ENCODE data around the gene ROR2. TPM values are rescaled to one million over a fixed set of nuclear protein-coding genes. Genes with fewer than 3 reads are reported as not detected.

ROR2 gene
- total RNA-seq, 2 experiments from 2014 or later = not detected

GRCh38 chr9:91899219-91899563 is 50.8 kb downstream of the ROR2 start:
- Mint-ChIP-seq H3K36me3 (ENCODE audit: low read depth) (no peaks in the 10 kb centered on the region), H3K27ac (no peak overlapping the region), H3K27me3 (peaks cover 34% of the 10 kb centered on the region), H3K9me3 (no peaks in the 10 kb centered on the region), H3K4me3 (no peak overlapping the region), H3K4me1 (ENCODE audit: low read depth) (no peaks in the 10 kb centered on the region)
- H3K4me1 ChIP-seq (ENCODE audit: insufficient read depth, low read length) = no peaks in the 10 kb centered on the region
- no peak for ATAC-seq (ENCODE audit: poor library complexity)
- peaks cover under 1 to 2% of the 10 kb centered on the region in 2 experiments for H3K27me3 ChIP-seq (ENCODE audit: control insufficient read depth in 1 of 2, insufficient read depth in 2 of 2, low read length in 2 of 2)
- H3K4me3 ChIP-seq (ENCODE audit: low read length) = no peak overlapping the region
- intact Hi-C loops (cut with DNase I, micrococcal nuclease) = no loop called here
- no peaks in the 10 kb centered on the region for H3K36me3 ChIP-seq (ENCODE audit: insufficient read depth, low read length)
- ChIA-PET POLR2A (no interaction called here), CTCF (no interaction called here)
- DNase-seq = no peak
- peaks cover 0 to under 1% of the 10 kb centered on the region in 2 experiments for H3K9me3 ChIP-seq (ENCODE audit: control insufficient read depth in 1 of 2, insufficient read depth in 1 of 2, low read length in 2 of 2)
- TF ChIP-seq CTCF (IDR thresholded peaks at IDR 0.05) = no peak
- no peak overlapping the region for H3K27ac ChIP-seq (ENCODE audit: low read depth in 1 of 2, low read length in 2 of 2)

GRCh38 chr9:91898451-91899218 is 51.4 kb downstream of the ROR2 start:
- Mint-ChIP-seq H3K4me1 (ENCODE audit: low read depth) (no peaks in the 10 kb centered on the region), H3K27ac (no peak overlapping the region), H3K9me3 (no peaks in the 10 kb centered on the region), H3K36me3 (ENCODE audit: low read depth) (no peaks in the 10 kb centered on the region), H3K4me3 (no peak overlapping the region), H3K27me3 (peaks cover 39% of the 10 kb centered on the region)
- DNase-seq (no peak), ATAC-seq (ENCODE audit: poor library complexity) (no peak)
- Histone ChIP-seq H3K4me3 (ENCODE audit: low read length) (no peak overlapping the region), H3K27me3 (ENCODE audit: control insufficient read depth in 1 of 2, insufficient read depth in 2 of 2, low read length in 2 of 2) (peaks cover 2 to 6% of the 10 kb centered on the region in 2 experiments), H3K9me3 (ENCODE audit: control insufficient read depth in 1 of 2, insufficient read depth in 1 of 2, low read length in 2 of 2) (no peaks in the 10 kb centered on the region), H3K36me3 (ENCODE audit: insufficient read depth, low read length) (no peaks in the 10 kb centered on the region), H3K4me1 (ENCODE audit: insufficient read depth, low read length) (no peaks in the 10 kb centered on the region), H3K27ac (ENCODE audit: low read depth in 1 of 2, low read length in 2 of 2) (no peak overlapping the region)
- CTCF ChIA-PET = no interaction called here
- POLR2A ChIA-PET = no interaction called here
- no peak for TF ChIP-seq CTCF (IDR thresholded peaks at IDR 0.05)
- intact Hi-C loops (cut with DNase I, micrococcal nuclease) = no loop called here

GRCh38 chr9:91897201-91897600 is 52.8 kb downstream of the ROR2 start:
- no peaks in the 10 kb centered on the region for H3K36me3 Mint-ChIP-seq (ENCODE audit: low read depth)
- peaks cover 38% of the 10 kb centered on the region for H3K27me3 Mint-ChIP-seq
- Histone ChIP-seq H3K4me3 (ENCODE audit: low read length) (no peak overlapping the region), H3K27me3 (ENCODE audit: control insufficient read depth in 1 of 2, insufficient read depth in 2 of 2, low read length in 2 of 2) (peaks cover 2 to 7% of the 10 kb centered on the region in 2 experiments), H3K27ac (ENCODE audit: low read depth in 1 of 2, low read length in 2 of 2) (no peak overlapping the region), H3K36me3 (ENCODE audit: insufficient read depth, low read length) (no peaks in the 10 kb centered on the region), H3K4me1 (ENCODE audit: insufficient read depth, low read length) (no peaks in the 10 kb centered on the region), H3K9me3 (ENCODE audit: control insufficient read depth in 1 of 2, insufficient read depth in 1 of 2, low read length in 2 of 2) (no peaks in the 10 kb centered on the region)
- intact Hi-C loops (cut with DNase I, micrococcal nuclease) = no loop called here
- ChIA-PET CTCF (no interaction called here), POLR2A (no interaction called here)
- TF ChIP-seq CTCF (IDR thresholded peaks at IDR 0.05) = no peak
- ATAC-seq (ENCODE audit: poor library complexity) (no peak), DNase-seq (no peak)
- no peaks in the 10 kb centered on the region for H3K4me1 Mint-ChIP-seq (ENCODE audit: low read depth)
- H3K27ac Mint-ChIP-seq = no peak overlapping the region
- H3K9me3 Mint-ChIP-seq = no peaks in the 10 kb centered on the region
- no peak overlapping the region for H3K4me3 Mint-ChIP-seq

All from CD4-positive, alpha-beta T cell (primary cell).